Effector CD4-positive, alpha-beta T cell (primary cell): ENCODE results near the gene CMSS1.

Experiments
- DNase-seq: peaks from one replicate; pipeline ENCODE4 v3.0.0-alpha.2; 2020

Gene CMSS1

GRCh38 chr3:100154171-100154570 lies 336.5 kb downstream of the CMSS1 start:
- no peak for DNase-seq

DNA sequence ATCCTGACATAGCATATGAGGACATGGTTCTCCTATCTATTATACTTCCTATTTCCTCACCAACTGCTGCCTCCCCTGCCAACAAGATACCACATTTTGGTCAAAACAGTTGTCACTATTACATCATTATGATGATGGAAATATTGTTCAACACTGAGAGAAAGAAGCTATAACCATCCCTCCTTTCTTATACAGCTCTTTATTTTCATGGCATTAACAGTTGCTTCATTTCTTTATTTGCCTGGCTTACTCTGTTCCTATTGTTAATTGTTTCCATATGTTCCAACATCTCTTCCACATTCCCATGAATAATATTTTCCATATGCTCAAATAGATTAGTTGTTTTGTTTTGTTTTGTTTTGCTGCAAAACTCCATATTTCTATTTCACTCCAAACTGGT lies 337.5 kb downstream of the CMSS1 start:
- DNase-seq = no peak

DNA sequence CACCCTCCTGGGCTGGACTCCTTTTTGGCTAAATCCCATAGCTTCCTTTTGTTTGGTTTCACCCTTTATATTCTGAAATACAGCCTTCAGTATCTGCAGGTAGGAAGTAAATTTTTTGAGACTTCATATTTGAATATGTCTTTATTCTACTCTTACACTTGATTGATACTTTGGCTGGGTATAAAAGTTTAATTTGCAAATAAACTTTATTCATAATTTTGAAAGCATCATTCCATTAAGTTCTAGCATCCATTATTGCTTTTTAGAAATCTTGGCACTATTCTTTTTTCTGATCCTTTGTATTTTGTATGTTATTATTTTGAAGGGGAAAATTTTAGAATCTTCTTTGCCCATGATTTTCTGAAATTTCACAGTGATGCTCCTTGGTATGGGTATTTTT lies 337.9 kb downstream of the CMSS1 start:
- no peak for DNase-seq

- no peak for DNase-seq
Measured at GRCh38 chr3:100157685-100158084, 340.0 kb downstream of the CMSS1 start.

DNA sequence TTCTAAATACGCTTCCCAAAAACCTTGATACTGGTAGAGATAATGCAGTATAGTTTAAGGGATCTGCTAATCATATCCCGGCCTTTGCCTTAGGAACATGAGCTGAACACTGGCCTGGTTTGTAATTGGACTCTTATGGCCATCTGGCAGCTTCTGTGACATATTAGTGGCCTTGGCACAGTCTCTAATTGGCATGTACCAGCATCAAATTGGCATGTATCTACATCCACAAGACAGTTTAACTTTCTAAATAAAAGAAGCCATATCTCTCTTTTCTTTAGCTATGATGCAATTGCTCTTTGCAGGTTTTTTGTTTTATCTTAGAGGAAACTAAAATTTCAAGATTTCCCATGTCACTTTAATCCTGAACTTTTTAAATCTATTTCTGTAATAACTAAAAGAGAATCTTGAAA lies 341.3 kb downstream of the CMSS1 start:
- no peak for DNase-seq

DNA sequence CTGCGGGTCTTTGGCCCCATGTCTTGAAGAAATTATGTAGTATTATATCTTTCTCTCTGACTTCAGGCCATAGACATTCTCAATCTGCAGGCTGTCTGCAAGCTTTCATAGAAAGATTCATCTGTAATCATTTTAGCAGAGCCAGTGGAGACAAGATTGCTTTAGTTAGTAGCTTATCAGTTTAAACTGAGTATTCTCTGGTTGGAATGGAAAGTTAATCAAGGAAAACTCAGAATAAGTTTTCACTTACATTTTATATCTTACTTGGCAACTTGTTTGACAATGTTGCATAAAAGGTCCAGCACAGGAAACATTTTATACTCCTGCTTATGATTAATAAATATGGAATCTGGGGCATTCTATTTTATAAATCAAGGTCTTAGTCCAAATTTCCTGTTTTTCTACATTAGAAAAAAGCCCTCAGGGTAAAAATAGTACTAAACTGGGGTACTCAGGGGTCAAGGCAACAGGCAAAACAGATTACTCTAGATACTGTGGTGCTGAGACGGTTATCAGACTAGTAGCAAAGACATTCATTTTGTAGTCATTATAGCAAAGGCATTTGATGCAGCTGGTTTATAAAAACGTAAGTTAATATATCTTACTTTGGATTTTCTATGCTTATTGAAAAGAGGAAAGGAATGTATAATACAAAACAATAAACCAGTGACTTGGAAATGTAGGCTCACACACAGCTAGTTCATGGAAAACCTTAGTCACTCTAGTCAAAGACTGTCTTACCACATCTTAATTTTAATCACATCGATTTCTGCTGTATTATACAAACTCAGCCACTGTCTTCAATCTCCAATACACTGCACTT lies 341.9 kb downstream of the CMSS1 start:
- DNase-seq = no peak

- DNase-seq = no peak
Measured at GRCh38 chr3:100160521-100160920, 342.9 kb downstream of the CMSS1 start.

DNA sequence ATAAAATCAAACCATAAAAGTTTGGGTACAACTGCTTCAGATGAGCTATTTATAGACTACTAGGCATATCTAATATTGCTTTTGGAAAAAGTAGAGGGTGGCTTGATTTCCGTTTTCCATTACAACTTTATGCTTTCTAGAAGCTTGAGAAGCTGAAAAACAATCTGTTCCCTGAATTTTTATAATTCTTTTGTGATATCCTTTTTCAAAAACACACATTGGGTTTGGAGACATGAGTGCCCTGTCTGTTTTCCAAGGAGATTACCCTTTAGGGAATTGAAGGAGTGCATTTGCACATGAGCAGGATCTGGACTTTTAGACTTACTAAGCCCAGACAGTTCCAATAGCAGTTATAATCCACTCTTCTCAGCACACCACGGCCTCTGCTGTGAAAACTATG lies 346.1 kb downstream of the CMSS1 start:
- DNase-seq = no peak

DNA sequence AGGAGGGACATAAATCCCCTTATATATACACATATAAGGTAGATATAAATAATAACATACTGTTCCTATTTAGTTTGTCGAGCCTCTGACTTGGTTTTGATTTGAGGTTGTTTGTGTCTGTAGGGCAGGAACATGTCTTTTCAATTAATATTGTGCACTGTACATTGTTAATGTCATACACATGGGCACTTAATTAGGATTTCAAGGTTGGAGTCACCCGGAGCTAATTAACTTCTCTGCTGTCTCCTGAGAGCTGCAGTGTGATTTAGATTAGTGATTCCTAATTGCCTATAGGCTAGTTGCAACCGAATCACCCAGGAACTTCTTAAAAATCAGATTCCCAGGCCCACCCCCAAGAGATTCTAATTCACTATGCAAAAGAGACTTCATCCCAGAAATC lies 347.1 kb downstream of the CMSS1 start:
- DNase-seq = no peak

- no peak for DNase-seq
Measured at GRCh38 chr3:100165926-100166550, 348.4 kb downstream of the CMSS1 start.

DNA sequence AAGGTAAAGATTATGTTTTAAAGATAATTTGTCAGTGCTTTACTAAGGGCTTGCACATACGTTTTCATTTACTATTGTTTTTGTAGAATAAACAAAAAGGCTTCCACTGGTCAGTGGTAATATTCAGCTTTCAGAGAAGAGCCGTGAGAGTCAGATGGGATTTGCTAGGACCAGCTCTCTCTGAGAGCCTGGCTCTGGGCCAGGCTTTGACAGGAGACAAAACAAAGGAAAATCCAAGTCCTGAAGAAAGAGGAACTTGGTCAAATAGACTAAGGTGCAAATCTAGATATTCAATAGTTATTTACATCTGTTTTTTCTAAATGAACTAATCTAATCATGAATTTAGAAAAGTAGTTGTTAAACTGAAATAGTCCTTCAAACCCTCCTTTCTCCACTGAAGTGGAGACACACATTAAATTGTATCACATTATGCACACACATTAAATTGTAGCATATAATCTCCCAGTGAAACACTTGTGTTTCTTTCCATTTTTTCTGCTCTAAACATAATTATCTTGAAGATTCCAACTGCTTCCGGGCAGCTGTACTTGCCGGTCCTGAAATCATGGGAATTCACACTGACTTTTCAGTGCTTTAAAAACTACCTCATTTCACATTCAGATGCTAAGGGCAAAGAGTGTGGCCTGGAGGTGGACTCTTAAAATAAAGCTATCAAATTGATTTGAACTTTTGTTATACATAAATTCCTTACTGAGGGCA lies 351.7 kb downstream of the CMSS1 start:
- no peak for DNase-seq

DNA sequence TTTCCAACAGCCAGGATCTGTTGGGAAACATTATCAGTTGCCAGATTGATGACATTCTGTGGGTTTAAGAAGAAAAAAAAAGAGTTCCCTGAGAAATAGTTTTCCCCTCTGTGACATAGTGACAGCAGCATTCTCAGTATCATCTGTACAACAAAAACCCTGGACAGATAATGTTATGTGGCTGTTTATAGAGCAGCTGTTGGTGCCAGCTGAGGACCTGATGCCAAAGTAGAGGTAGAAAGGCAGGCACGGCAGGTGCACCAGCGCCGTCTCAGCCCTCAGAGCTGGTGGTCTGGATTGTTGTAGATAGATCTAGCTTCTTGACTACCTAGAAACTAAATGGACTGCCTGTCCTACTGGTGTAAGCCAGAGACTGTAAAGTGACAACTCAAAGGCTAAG lies 352.8 kb downstream of the CMSS1 start:
- DNase-seq = no peak

DNA sequence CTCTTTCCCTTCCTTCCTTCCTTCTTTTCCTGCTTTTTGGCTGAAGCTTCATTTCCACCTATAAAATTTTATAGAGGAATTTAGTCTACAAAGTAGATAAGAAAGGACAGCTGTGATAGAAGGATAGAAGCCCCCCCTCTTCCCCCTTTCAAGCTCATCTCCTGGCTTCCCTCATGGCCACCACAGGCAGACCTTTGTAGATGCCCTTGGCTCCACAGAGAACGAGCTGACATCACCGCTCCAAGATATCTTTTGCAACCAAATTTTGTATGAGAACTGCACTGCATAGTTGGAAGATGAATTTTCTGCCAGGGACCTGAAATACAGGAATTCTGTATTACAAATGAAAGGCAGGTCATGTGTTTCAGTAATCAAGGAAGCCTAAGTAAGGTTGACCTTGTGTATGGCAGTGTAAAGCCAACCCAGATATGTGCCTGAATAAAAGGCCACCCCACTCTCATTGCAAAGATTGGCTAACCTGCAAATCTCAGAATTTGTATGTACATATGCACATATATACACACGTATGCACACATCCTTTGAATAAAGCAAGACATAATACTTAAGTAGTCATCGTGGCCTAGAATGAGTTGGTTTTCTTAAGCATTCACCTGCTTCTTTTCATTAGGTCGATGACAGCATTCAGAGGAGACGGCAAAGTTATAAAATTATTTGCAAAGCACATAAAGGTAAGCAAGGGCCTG lies 353.7 kb downstream of the CMSS1 start:
- no peak for DNase-seq

GRCh38 chr3:100173961-100174360 lies 356.3 kb downstream of the CMSS1 start:
- DNase-seq = no peak

- DNase-seq = no peak
Measured at GRCh38 chr3:100175637-100176280, 358.1 kb downstream of the CMSS1 start.

DNA sequence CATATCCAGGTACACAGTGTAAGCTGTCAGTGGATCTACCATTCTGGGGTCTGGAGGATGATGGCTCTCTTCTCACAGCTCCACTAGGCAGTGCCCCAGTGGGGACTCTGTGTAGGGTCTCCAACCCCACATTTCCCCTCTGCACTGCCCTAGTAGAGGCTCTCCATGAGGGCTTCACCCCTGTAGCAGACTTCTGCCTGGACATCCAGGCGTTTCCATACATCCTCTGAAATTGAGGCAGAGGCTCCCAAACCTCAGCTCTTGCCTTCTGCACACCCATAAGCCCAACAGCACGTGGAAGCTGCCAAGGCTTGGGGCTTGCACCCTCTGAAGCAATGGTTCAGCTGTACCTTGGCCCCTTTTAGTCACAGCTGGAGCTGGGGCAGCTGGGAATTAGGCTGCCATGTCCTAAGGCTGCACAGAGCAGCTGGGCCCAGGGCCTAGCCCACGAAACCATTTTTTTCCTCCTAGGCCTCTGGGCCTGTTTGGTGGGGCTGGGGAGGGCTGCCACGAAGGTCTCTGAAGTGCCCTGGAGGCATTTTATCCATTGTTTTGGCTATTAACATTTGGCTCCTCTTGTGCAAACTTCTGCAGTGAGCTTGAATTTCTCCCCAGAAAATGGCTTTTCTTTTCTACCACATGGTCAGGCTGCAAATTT lies 362.2 kb downstream of the CMSS1 start:
- no peak for DNase-seq

DNA sequence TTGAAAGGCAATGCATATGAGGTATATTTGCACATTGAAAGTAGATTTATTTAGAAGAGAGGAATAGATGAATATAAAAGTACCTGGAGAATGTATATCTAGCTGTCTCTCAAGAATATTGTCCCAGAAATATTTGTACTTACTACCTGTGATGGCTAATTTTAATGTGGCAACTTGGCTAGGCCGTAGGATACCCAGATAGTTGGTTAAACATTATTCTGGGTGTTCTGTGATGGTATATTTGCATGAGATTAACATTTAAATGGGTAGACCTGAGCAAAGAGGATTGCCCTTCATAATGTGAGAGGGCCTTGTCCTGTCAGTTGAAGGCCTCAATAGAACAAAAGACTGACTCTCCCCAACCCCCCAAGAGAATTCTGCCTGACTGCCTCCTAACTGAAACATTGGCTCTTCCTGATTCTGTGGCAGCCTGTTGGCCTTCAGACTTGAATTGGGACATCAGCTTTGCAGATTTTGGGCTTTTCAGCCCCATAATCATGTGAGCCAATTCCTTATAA lies 366.0 kb downstream of the CMSS1 start:
- no peak for DNase-seq

DNA sequence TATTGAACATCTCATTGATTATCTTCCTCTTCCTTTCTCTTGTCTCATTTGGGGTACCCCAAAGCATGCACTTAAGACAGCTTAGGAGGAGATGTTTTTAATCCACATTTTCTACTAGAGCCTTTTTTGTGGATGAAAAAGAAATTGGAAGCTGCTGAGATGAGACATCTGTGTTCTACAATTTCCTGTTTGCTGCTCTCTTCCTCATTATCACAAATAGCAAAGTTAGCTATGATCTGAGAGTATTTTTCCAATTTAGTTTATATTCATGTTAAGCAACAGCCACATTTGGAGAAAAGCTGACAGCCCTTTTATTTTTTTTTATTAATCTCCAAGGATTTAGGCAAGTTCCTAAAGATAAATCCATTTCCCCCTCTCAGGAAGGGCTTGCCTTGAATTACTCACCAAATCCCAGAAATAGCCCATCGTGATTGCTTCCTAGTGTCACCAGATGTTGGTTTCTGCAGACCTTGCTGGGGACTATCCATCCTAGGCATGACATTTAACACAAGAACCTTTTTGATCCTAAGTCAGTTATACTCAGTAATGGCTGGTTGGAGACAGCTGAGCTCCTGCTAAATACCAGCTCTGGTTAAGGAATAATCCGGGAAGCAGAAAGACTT lies 367.4 kb downstream of the CMSS1 start:
- no peak for DNase-seq

DNA sequence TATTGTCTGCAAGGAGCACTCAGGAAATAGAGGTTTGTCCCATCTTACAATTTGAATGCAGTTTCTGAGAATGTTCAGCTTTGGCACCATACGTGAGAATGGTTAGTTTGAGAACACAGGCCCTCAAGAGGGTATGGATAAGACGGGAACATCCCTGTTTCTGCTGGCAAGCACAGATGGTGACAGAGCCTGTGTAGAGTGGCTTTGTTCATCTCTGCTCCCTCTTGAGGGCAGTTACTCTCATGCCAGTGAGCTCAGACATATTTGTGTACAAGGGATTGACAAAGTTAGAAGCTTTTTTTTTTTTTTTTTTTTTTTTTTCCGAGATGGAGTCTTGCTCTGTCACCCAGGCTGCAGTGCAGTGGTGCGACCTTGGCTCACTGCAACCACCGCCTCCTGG lies 368.2 kb downstream of the CMSS1 start:
- DNase-seq = no peak

GRCh38 chr3:100189444-100189964 lies 371.8 kb downstream of the CMSS1 start:
- DNase-seq = no peak

- no peak for DNase-seq
Measured at GRCh38 chr3:100195375-100195774, 377.7 kb downstream of the CMSS1 start.
